ENCODE results near the gene FBXW4.

The FBXW4 gene

DNA sequence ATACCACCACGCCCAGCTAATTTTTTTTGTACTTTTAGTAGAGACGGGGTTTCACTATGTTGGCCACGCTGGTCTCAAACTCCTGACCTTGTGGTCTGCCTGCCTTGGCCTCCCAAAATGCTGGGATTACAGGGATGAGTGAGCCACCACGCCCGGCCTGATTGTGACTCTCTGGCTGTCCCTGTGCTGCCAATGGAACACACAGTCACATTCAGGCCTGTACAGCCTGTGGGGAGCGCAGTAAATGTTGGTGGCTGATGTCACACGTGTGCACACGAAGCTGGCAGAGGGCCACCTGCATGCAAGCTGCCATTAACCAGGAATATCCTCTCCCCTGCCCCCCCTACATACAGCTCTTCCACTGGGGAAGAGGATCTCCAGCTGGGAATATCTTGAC lies 129.0 kb downstream of the FBXW4 start:
- DNase-seq (ENCODE audit: extremely low read depth, low read depth), result no peak
- TF ChIP-seq, protein P1, sequence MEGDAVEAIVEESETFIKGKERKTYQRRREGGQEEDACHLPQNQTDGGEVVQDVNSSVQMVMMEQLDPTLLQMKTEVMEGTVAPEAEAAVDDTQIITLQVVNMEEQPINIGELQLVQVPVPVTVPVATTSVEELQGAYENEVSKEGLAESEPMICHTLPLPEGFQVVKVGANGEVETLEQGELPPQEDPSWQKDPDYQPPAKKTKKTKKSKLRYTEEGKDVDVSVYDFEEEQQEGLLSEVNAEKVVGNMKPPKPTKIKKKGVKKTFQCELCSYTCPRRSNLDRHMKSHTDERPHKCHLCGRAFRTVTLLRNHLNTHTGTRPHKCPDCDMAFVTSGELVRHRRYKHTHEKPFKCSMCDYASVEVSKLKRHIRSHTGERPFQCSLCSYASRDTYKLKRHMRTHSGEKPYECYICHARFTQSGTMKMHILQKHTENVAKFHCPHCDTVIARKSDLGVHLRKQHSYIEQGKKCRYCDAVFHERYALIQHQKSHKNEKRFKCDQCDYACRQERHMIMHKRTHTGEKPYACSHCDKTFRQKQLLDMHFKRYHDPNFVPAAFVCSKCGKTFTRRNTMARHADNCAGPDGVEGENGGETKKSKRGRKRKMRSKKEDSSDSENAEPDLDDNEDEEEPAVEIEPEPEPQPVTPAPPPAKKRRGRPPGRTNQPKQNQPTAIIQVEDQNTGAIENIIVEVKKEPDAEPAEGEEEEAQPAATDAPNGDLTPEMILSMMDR (IDR thresholded peaks at IDR 0.05; ENCODE audit: low read depth, low read length), result no peak

DNA sequence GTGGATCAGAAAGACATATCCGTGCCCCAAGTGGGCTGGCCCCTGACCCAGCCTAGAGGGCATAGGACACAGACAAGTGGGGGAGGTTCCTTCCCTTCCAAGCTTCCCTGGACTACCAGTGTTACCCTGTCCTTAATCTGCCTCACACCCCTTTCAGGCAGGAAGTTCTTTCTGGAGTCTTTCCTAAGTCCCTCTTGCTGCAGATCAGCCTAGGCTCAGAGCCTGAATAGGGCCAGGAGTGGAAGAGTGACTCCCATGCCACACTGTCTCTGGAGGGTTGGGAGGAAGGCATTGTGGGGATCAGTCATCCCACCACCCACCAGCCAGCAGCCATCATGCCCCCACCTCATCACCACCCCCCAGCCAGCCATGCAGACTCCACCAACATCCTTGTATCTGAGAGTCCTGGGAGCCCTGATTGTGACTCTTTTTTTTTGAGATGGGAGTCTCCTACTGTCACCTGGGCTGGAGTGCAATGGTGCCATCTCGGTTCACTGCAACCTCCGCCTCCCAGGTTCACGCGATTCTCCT lies 129.5 kb downstream of the FBXW4 start:
- TF ChIP-seq, protein P1 (IDR thresholded peaks at IDR 0.05; ENCODE audit: low read depth, low read length), result no peak
- DNase-seq (ENCODE audit: extremely low read depth, low read depth), result no peak

DNA sequence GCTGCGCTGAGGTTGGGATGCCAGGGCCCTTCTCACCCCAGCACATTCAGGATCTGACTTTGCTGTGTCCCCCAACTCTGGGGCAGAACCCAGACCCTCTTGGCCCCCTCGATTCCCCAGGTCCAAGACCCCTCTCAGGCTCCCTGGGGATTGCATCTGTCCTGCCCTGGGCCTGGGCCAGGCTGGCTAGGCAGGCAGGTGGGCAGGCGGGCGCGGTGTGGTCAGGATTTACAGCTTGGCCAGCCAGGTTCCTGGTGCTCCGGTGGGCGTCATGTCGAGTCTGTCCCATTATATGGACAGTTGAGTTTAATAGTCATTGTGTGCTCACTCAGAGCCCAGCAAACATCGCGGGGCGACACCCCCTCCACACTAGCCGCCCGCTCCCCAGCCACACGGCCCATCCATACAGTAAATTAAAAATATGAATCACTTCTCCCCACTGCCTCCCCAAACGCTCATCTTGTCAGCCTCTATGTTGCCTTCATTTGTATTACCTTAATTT lies 130.4 kb downstream of the FBXW4 start:
- no peak for DNase-seq (ENCODE audit: extremely low read depth, low read depth)
- TF ChIP-seq, protein P1 (IDR thresholded peaks at IDR 0.05; ENCODE audit: low read depth, low read length), result no peak

DNA sequence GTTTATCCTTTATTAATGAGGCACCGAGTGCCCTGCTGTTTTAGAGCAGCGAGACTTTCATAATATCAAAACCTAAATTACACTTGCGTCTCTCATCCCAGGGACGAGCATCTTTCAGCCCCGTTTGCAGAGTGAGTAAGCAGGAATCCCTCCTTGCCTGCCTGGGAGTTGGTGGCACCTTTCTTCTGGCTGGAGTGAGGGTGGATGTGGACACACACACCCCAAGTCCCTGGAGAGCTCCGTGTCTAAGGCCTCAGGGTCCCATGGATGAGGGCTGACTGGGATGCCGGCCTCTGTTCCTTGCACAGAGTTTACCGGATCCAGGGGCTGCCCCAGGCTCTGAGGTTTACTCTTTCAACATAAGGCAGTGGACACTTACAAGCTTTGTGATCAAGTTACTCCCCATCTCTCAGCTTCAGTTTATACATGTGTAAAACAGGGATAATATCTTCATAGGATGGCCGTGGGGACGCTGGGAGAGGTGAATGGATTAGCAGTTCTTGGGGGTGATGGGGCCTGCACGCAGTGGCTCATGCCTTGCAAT lies 131.4 kb downstream of the FBXW4 start:
- TF ChIP-seq, protein P1 (IDR thresholded peaks at IDR 0.05; ENCODE audit: low read depth, low read length), result no peak
- DNase-seq (ENCODE audit: extremely low read depth, low read depth), result no peak

DNA sequence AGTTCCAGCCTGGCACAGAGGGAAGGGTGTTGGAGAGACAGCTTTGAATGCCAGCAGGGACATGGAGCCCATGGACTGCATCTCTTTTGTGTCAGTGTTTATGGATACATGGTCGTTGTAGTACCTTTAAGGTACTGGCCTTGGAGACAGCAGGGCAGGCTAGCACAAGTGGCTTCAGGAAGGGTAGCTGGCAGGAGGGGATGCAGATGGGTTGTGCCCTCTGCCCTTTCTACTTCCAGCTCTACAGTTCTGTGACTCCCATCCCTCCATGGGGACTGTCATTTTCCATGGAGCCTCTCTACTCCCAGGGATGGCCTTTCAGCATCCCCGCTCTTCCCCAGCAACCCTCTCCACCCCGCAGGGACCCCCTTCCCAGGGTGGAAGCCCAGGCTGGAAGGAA lies 132.0 kb downstream of the FBXW4 start:
- TF ChIP-seq, protein P1 (IDR thresholded peaks at IDR 0.05; ENCODE audit: low read depth, low read length), result no peak
- no peak for DNase-seq (ENCODE audit: extremely low read depth, low read depth)

DNA sequence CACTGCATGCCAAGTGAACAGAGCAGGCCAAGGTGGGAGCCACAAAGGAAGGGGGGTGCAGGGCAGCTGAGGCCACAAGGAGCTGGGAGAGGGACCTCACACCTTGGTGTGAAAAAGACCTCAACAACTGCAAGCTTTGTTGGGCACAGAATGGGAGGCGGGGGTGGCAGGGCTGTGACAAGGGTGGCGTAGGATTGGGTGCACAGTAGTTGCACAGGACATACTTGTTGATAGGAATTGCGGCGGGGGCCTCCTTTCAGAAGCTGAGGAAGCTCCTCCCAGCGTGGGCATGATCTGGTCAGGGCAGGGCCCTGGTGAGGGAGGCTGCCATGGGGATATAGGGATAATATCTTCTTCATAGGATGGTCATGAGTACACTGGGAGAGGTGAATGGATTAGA lies 132.7 kb downstream of the FBXW4 start:
- TF ChIP-seq, protein P1 (IDR thresholded peaks at IDR 0.05; ENCODE audit: low read depth, low read length), result no peak
- no peak for DNase-seq (ENCODE audit: extremely low read depth, low read depth)

DNA sequence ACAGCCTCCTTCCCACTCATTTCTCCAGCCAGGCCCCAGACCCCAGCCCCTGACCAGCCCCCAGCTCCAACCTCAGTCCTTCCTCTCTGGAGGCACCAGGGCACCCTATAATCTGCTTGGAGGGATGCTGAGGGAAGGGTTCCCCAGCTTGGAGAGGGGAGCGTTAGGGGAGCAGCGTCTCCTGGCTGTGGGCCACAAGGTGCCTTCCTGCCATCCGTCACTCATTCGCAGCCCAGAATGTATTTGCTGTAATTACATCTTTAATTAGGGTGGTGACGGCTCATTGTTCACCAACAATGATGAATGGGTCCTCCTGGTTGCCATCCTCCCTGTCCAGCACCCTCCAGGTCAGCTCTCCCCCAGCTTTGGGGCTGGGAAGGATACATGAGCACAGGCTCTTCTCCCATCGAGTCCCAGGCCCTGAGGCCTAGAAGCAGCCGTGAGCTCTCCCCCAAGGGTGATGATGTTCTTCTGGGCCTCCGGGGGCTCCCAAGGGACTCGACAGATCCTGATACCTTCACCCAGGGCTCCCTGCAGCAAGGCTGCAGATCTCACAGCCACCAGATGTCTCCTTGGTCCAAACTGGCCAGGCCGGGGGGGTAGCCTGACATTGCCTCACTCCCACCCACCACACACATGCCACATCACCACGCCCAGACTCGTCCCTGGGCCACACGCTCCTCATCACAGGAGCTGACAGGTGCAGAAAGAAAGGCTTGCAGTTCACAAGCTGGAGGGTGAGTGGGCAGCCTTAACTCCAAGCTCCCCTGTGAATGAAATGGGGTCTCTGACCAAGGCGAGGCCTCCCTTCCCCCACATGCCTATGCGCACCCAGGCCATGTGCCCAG lies 133.7 kb downstream of the FBXW4 start:
- TF ChIP-seq, protein P1 (IDR thresholded peaks at IDR 0.05; ENCODE audit: low read depth, low read length), result no peak
- DNase-seq (ENCODE audit: extremely low read depth, low read depth), result no peak

Data from AG09319 (cell line).